PC-9 (cell line): ENCODE data around the gene MIOS.

Experiments
- CTCF ChIP-seq: fragments of 200-600 bp; sonication (generic); conservative IDR thresholded peaks from 2 replicates; pipeline ENCODE4 v1.6.1; 2017; ENCODE audit warnings: mixed run types, antibody characterized with exemption, mild to moderate bottlenecking, moderate library complexity
- EZH2 ChIP-seq: fragments of 200-600 bp; sonication (generic); IDR thresholded peaks from 2 replicates; pipeline ENCODE4 v1.8.0; 2017; ENCODE audit warnings: antibody characterized with exemption, low read depth

GRCh38 chr7:7652798-7653540, 86.3 kb downstream of the MIOS start:
- TF ChIP-seq CTCF = no peak
- TF ChIP-seq EZH2 = no peak
